HCT116 (cell line): ENCODE results near the gene TMEM130. TPM values are rescaled to one million over a fixed set of nuclear protein-coding genes. Genes with fewer than 3 reads are reported as not detected.

Experiments used
- ATAC-seq: fragments of 200-7000 bp; cut with Tn5 transposase; 2 replicates; pipeline ENCODE4 v1.9.1; 2020; ENCODE audit warnings: mild to moderate bottlenecking, moderate library complexity
- BruUV-seq: library from RNA; stranded (reverse); fragments of 400-500 nt; replicated peaks from 2 replicates; lab custom pipeline; 2021; lab: Mats Ljungman, UMichigan
- CTCF ChIA-PET: fragments of 300-600 bp; sonication (Branson Sonifier 250); formaldehyde crosslinking; loops from one replicate; lab custom pipeline; 2021; ENCODE audit warnings: antibody characterized with exemption; lab: Charles Lee
- POLR2A ChIA-PET: fragments of 300-600, 350-600 bp; sonication (Branson Sonifier 250); formaldehyde crosslinking; loops from one replicate; lab custom pipeline; 2021; ENCODE audit warnings: antibody characterized with exemption; lab: Charles Lee
- RAD21 ChIA-PET, 2 experiments: fragments of 300-600 bp; sonication (Branson Sonifier 250); formaldehyde crosslinking; loops; one replicate each; lab custom pipeline; 2023; ENCODE audit warnings: low total read pairs in 2 of 2; ENCODE audit not compliant: uncharacterized antibody in 2 of 2, unreplicated experiment in 2 of 2, low non-redundant PET in 1 of 2; lab: Charles Lee
- DNase-seq: peaks from one replicate; pipeline ENCODE4 v3.0.0-alpha.2; 2010; ENCODE audit warnings: low read depth, low spot score
- H2AFZ ChIP-seq: fragments of 200-600 bp; shearing (Covaris generic), sonication (generic); 2 replicates; pipeline ENCODE4 v1.6.1; 2017; ENCODE audit warnings: low read depth, mixed run types, mixed read lengths, antibody characterized with exemption, low read length; ENCODE audit not compliant: poor library complexity, severe bottlenecking
- H3K27ac ChIP-seq: 2 replicates; pipeline ENCODE4 v1.5.1; 2012; ENCODE audit warnings: low read depth, low read length
- H3K27me3 ChIP-seq: fragments of 200-600 bp; sonication (generic); 2 replicates; pipeline ENCODE4 v1.6.1; 2016; ENCODE audit warnings: mixed run types, low read length, mixed read lengths; ENCODE audit not compliant: insufficient read depth
- H3K36me3 ChIP-seq, 2 experiments: fragments of 200-500 bp in 1 of 2; fragments of 200-600 bp in 1 of 2; sonication (Bioruptor generic) in 1 of 2; sonication (generic) in 1 of 2; 2 replicates each; pipeline versions ENCODE4 v1.5.1 to v1.6.1; 2014 to 2016; ENCODE audit warnings: low read length in 2 of 2, inconsistent platforms in 1 of 2, mixed read lengths in 1 of 2, mixed run types in 1 of 2; ENCODE audit not compliant: insufficient read depth in 2 of 2, control insufficient read depth in 1 of 2
- H3K4me1 ChIP-seq, 2 experiments: fragments of 200-600 bp in 1 of 2; sonication (generic) in 1 of 2; 2 replicates each; pipeline versions ENCODE4 v1.5.1 to v1.6.1; 2012 to 2017; ENCODE audit warnings: low read length in 2 of 2, inconsistent platforms in 1 of 2, mild to moderate bottlenecking in 1 of 2, mixed read lengths in 1 of 2, mixed run types in 1 of 2, moderate library complexity in 1 of 2; ENCODE audit not compliant: insufficient read depth in 2 of 2, control insufficient read depth in 1 of 2
- H3K4me2 ChIP-seq: fragments of 200-600 bp; sonication (generic); 2 replicates; pipeline ENCODE4 v1.6.1; 2017; ENCODE audit warnings: mixed run types, low read length, mixed read lengths
- H3K4me3 ChIP-seq, 2 experiments: fragments of 200-600 bp in 1 of 2; sonication (generic) in 1 of 2; replicated peaks in 1 of 2; 2 replicates each; pipeline ENCODE4 v1.5.1; 2011 to 2016; ENCODE audit warnings: low read length in 2 of 2, control low read depth in 1 of 2, low read depth in 1 of 2, mild to moderate bottlenecking in 1 of 2, mixed read lengths in 1 of 2, mixed run types in 1 of 2
- H3K79me2 ChIP-seq: fragments of 200-600 bp; sonication (generic); 2 replicates; pipeline ENCODE4 v1.6.1; 2017; ENCODE audit warnings: mild to moderate bottlenecking, mixed run types, low read length, moderate library complexity, mixed read lengths; ENCODE audit not compliant: insufficient read depth
- H3K9ac ChIP-seq: fragments of 200-600 bp; sonication (generic); 2 replicates; pipeline ENCODE4 v1.6.1; 2016; ENCODE audit warnings: low read length, mixed read lengths
- H3K9me2 ChIP-seq: fragments of 200-600 bp; sonication (generic), shearing (Covaris generic); 2 replicates; pipeline ENCODE4 v1.6.1; 2017; ENCODE audit warnings: mixed run types, mild to moderate bottlenecking, moderate library complexity; ENCODE audit not compliant: insufficient read depth
- H3K9me3 ChIP-seq, 2 experiments: fragments of 200-500 bp in 1 of 2; fragments of 200-600 bp in 1 of 2; sonication (Bioruptor generic) in 1 of 2; sonication (generic) in 1 of 2; 2 replicates each; pipeline ENCODE4 v1.6.1; 2014 to 2017; ENCODE audit warnings: low read length in 2 of 2, mixed read lengths in 2 of 2, inconsistent platforms in 1 of 2, low read depth in 1 of 2, mild to moderate bottlenecking in 1 of 2, mixed run types in 1 of 2, moderate library complexity in 1 of 2; ENCODE audit not compliant: control insufficient read depth in 1 of 2, insufficient read depth in 1 of 2
- H4K20me1 ChIP-seq: fragments of 200-600 bp; sonication (generic), shearing (Covaris generic); 2 replicates; pipeline ENCODE4 v1.6.1; 2017; ENCODE audit warnings: mixed run types, mild to moderate bottlenecking, moderate library complexity; ENCODE audit not compliant: insufficient read depth
- CEBPB ChIP-seq: IDR thresholded peaks from 2 replicates; pipeline ENCODE4 v1.6.1; 2012; ENCODE audit warnings: low read depth
- ELF1 ChIP-seq: IDR thresholded peaks from 2 replicates; pipeline ENCODE4 v1.6.1; 2012; ENCODE audit warnings: low read depth, borderline replicate concordance
- SIN3A ChIP-seq: IDR thresholded peaks from 2 replicates; pipeline ENCODE4 v1.6.1; 2012; ENCODE audit warnings: low read depth
- ZFX ChIP-seq: fragments of 450-650 bp; IDR thresholded peaks from 2 replicates; pipeline ENCODE4 v1.6.1; 2017
- intact Hi-C: fragments of 100-400 bp; cut with micrococcal nuclease; formaldehyde crosslinking; loops from 2 replicates; pipeline ENCODE4 v1.10.0; 2022
- total RNA-seq: library from RNA; stranded (reverse); gene quantifications from one replicate; pipeline ENCODE4 v1.2.1, GENCODE V29; 2021; ENCODE audit not compliant: unreplicated experiment
- TF ChIP-seq, protein P1 (sequence below): IDR thresholded peaks from 2 replicates; pipeline ENCODE4 v1.6.1; 2012
- TF ChIP-seq, protein P2 (sequence below): IDR thresholded peaks from 2 replicates; pipeline ENCODE4 v1.6.1; 2011; ENCODE audit warnings: mild to moderate bottlenecking, low read length, moderate library complexity; ENCODE audit not compliant: insufficient replicate concordance; ENCODE audit errors: extremely low read depth
- TF ChIP-seq, protein P3 (sequence below), 3 experiments: fragments of 200-600 bp in 1 of 3; sonication (generic) in 1 of 3; IDR thresholded peaks in 2 of 3; conservative IDR thresholded peaks in 1 of 3; 2 replicates each; pipeline ENCODE4 v1.5.1; 2012 to 2017; ENCODE audit warnings: low read depth in 2 of 3, low read length in 2 of 3, antibody characterized with exemption in 1 of 3, borderline replicate concordance in 1 of 3, control low read depth in 1 of 3, mild to moderate bottlenecking in 1 of 3, mixed read lengths in 1 of 3, mixed run types in 1 of 3, moderate library complexity in 1 of 3; ENCODE audit not compliant: insufficient read depth in 1 of 3

TMEM130 gene
- total RNA-seq, 1 experiment from 2014 or later, result not detected

DNA sequence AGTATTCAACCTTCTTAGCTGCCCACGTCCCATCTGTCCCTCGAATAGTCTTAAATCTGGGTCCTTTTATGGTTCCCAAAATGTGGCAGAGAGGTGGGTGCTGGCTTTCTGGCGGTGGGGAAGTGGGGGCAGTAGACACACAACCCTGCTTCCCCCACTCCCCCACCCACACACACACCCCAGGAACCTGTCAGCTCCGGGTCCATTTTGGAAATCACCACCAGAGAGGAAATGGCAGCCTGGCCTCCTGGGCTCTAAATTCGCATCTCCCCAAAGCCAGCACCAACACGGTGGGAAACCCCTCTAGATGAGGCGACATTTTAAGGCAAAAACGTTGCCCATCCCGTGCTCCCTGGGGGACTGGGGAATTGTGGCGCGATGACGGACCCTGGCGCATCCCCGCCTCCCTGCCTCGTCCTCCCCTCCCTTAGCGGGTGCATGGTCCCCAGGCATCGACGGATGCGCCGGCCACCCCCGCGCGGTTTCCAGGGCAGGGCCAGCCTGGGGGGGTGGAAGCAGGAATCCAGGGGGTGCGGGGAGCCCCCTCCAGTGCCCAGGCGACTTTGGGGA is 702 bp downstream of the TMEM130 start:
- Histone ChIP-seq H3K27me3 (no peaks in the 10 kb centered on the region), H3K9me2 (no peaks in the 10 kb centered on the region), H4K20me1 (no peaks in the 10 kb centered on the region), H3K9ac (no peak overlapping the region), H3K9me3 (no peaks in the 10 kb centered on the region), H3K36me3 (no peaks in the 10 kb centered on the region), H3K79me2 (no peaks in the 10 kb centered on the region), H2AFZ (no peak overlapping the region), H3K4me1 (peaks cover 27 to 33% of the 10 kb centered on the region in 2 experiments), H3K27ac (no peak overlapping the region), H3K4me2 (no peak overlapping the region), H3K4me3 (no peak overlapping the region)
- ATAC-seq, result no peak
- CTCF ChIA-PET, result no interaction called here
- no peak for DNase-seq
- POLR2A ChIA-PET, result no interaction called here
- TF ChIP-seq ELF1, result no peak
- no peak for TF ChIP-seq SIN3A
- TF ChIP-seq, protein P1, sequence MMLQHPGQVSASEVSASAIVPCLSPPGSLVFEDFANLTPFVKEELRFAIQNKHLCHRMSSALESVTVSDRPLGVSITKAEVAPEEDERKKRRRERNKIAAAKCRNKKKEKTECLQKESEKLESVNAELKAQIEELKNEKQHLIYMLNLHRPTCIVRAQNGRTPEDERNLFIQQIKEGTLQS, result no peak
- TF ChIP-seq, protein P2, sequence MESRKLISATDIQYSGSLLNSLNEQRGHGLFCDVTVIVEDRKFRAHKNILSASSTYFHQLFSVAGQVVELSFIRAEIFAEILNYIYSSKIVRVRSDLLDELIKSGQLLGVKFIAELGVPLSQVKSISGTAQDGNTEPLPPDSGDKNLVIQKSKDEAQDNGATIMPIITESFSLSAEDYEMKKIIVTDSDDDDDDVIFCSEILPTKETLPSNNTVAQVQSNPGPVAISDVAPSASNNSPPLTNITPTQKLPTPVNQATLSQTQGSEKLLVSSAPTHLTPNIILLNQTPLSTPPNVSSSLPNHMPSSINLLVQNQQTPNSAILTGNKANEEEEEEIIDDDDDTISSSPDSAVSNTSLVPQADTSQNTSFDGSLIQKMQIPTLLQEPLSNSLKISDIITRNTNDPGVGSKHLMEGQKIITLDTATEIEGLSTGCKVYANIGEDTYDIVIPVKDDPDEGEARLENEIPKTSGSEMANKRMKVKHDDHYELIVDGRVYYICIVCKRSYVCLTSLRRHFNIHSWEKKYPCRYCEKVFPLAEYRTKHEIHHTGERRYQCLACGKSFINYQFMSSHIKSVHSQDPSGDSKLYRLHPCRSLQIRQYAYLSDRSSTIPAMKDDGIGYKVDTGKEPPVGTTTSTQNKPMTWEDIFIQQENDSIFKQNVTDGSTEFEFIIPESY, result no peak
- no peak for TF ChIP-seq CEBPB
- no peak for TF ChIP-seq ZFX
- TF ChIP-seq, protein P3, sequence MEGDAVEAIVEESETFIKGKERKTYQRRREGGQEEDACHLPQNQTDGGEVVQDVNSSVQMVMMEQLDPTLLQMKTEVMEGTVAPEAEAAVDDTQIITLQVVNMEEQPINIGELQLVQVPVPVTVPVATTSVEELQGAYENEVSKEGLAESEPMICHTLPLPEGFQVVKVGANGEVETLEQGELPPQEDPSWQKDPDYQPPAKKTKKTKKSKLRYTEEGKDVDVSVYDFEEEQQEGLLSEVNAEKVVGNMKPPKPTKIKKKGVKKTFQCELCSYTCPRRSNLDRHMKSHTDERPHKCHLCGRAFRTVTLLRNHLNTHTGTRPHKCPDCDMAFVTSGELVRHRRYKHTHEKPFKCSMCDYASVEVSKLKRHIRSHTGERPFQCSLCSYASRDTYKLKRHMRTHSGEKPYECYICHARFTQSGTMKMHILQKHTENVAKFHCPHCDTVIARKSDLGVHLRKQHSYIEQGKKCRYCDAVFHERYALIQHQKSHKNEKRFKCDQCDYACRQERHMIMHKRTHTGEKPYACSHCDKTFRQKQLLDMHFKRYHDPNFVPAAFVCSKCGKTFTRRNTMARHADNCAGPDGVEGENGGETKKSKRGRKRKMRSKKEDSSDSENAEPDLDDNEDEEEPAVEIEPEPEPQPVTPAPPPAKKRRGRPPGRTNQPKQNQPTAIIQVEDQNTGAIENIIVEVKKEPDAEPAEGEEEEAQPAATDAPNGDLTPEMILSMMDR (IDR thresholded peaks at IDR 0.05 in 2 of 3, conservative IDR thresholded peaks at IDR 0.05 in 1 of 3; ENCODE audit: borderline replicate concordance in 1 of 3, insufficient read depth in 1 of 3, low read depth in 2 of 3, low read length in 2 of 3), result no peak
- BruUV-seq, result no TSS peak
- intact Hi-C loops, result no loop called here
- RAD21 ChIA-PET, result no interaction called here
